RKO (cell line): ENCODE measurements around the gene BMP10.
"Not testable (repeated sequence)": the region's sequence is repeated elsewhere in the genome, so short reads cannot be mapped to it uniquely, and the experiment has no call there.

Experiments used
- DNase-seq: peaks from one replicate; pipeline ENCODE4 v3.0.0-alpha.2; 2016; ENCODE audit warnings: low spot score

The BMP10 gene

GRCh38 chr2:68895981-68896380 is 24.8 kb upstream of the BMP10 start:
- not testable (repeated sequence) for DNase-seq

GRCh38 chr2:68889500-68889899 is 18.3 kb upstream of the BMP10 start:
- DNase-seq, result no peak

GRCh38 chr2:68889021-68889420 is 17.8 kb upstream of the BMP10 start:
- no peak for DNase-seq

GRCh38 chr2:68888038-68888704 is 17.0 kb upstream of the BMP10 start:
- DNase-seq, result no peak

GRCh38 chr2:68885811-68886075 is 14.5 kb upstream of the BMP10 start:
- DNase-seq, result no peak

- no peak for DNase-seq
Observed at GRCh38 chr2:68885074-68885810, 14.0 kb upstream of the BMP10 start.

GRCh38 chr2:68880213-68880612 is 9.0 kb upstream of the BMP10 start:
- DNase-seq, result no peak

GRCh38 chr2:68879296-68879695 is 8.1 kb upstream of the BMP10 start:
- no peak for DNase-seq

GRCh38 chr2:68878753-68879152 is 7.6 kb upstream of the BMP10 start:
- DNase-seq, result no peak

GRCh38 chr2:68878071-68878711 is 7.0 kb upstream of the BMP10 start:
- no peak for DNase-seq

- no peak for DNase-seq
Observed at GRCh38 chr2:68877079-68877772, 6.0 kb upstream of the BMP10 start.

- peak; percentile 34 for DNase-seq
Observed at GRCh38 chr2:68870215-68870614, 982 bp downstream of the BMP10 start.

GRCh38 chr2:68865108-68865507 is 6.1 kb downstream of the BMP10 start:
- no peak for DNase-seq

GRCh38 chr2:68863996-68864395 is 7.2 kb downstream of the BMP10 start:
- DNase-seq, result no peak

GRCh38 chr2:68862889-68863288 is 8.3 kb downstream of the BMP10 start:
- no peak for DNase-seq

GRCh38 chr2:68861330-68861729 is 9.9 kb downstream of the BMP10 start:
- no peak for DNase-seq

- DNase-seq, result no peak
Observed at GRCh38 chr2:68860111-68860510, 11.1 kb downstream of the BMP10 start.

GRCh38 chr2:68857855-68858456 is 13.2 kb downstream of the BMP10 start:
- no peak for DNase-seq

GRCh38 chr2:68857202-68857845 is 13.9 kb downstream of the BMP10 start:
- no peak for DNase-seq

GRCh38 chr2:68855550-68855949 is 15.6 kb downstream of the BMP10 start:
- DNase-seq, result no peak

- DNase-seq, result no peak
Observed at GRCh38 chr2:68854476-68854875, 16.7 kb downstream of the BMP10 start.

GRCh38 chr2:68853915-68854314 is 17.3 kb downstream of the BMP10 start:
- no peak for DNase-seq
